ENCODE results near the gene PRSS36. TPM values are rescaled to one million over a fixed set of nuclear protein-coding genes. Genes with fewer than 3 reads are reported as not detected.

Gene PRSS36
- total and polyA plus RNA-seq, 4 donors: 1.4 to 10.5 (median 6.6) TPM

Small RNA genes lying within 50 kb of the gene (small RNA-seq; reads per million reads assigned to genes)
- gene AC009088.4 (ENCODE audit: low replicate concordance) (not detected), gene NDUFA3P6 (ENCODE audit: low replicate concordance) (not detected)

Other genes starting within 250 kb of the PRSS36 start
- 10 to 100 TPM; 15.8 to 23.9 TPM for gene FBXL19, start 226.5 kb downstream of the PRSS36 start, total RNA-seq
- gene FBXL19, start 226.5 kb downstream of the PRSS36 start, polyA plus RNA-seq (ENCODE audit: insufficient read length in 2 of 2): 10 to 100 TPM; 86.4 to 90.1 TPM
- gene ORAI3, start 201.0 kb downstream of the PRSS36 start, total RNA-seq: 10 to 100 TPM; 10.4 to 28.0 TPM
- 10 to 100 TPM; 13.9 to 15.5 TPM for gene ORAI3, start 201.0 kb downstream of the PRSS36 start, polyA plus RNA-seq (ENCODE audit: insufficient read length in 2 of 2)
- 1 to 10 TPM; 2.3 to 5.0 TPM for gene SETD1A, start 192.3 kb downstream of the PRSS36 start, total RNA-seq
- 10 to 100 TPM; 16.7 to 17.4 TPM for gene SETD1A, start 192.3 kb downstream of the PRSS36 start, polyA plus RNA-seq (ENCODE audit: insufficient read length in 2 of 2)
- 10 to 100 TPM in 1 of 2 donors, 1 to 10 TPM in 1; 9.2 to 14.7 TPM for gene HSD3B7, start 164.9 kb downstream of the PRSS36 start, total RNA-seq
- gene HSD3B7, start 164.9 kb downstream of the PRSS36 start, polyA plus RNA-seq (ENCODE audit: insufficient read length in 2 of 2): 1 to 10 TPM; 5.7 to 7.6 TPM
- 10 to 100 TPM; 16.0 to 46.5 TPM for gene STX1B, start 139.4 kb downstream of the PRSS36 start, total RNA-seq
- 100 to 1,000 TPM; 116 to 130 TPM for gene STX1B, start 139.4 kb downstream of the PRSS36 start, polyA plus RNA-seq (ENCODE audit: insufficient read length in 2 of 2)
- 10 to 100 TPM; 28.6 to 45.2 TPM for gene STX4, start 116.5 kb downstream of the PRSS36 start, total RNA-seq
- gene STX4, start 116.5 kb downstream of the PRSS36 start, polyA plus RNA-seq (ENCODE audit: insufficient read length in 2 of 2): 10 to 100 TPM; 84.9 to 91.6 TPM
- 1 to 10 TPM; 4.9 to 5.8 TPM for gene ZNF668, start 75.8 kb downstream of the PRSS36 start, total RNA-seq
- 10 to 100 TPM; 12.6 TPM for gene ZNF668, start 75.8 kb downstream of the PRSS36 start, polyA plus RNA-seq (ENCODE audit: insufficient read length in 2 of 2)
- gene ZNF646, start 75.6 kb downstream of the PRSS36 start, total RNA-seq: 10 to 100 TPM in 1 of 2 donors, 1 to 10 TPM in 1; 5.9 to 14.4 TPM
- gene ZNF646, start 75.6 kb downstream of the PRSS36 start, polyA plus RNA-seq (ENCODE audit: insufficient read length in 2 of 2): 10 to 100 TPM; 11.2 to 11.9 TPM
- 1 to 10 TPM; 2.0 to 9.8 TPM for gene PRSS53, start 61.1 kb downstream of the PRSS36 start, total RNA-seq
- gene PRSS53, start 61.1 kb downstream of the PRSS36 start, polyA plus RNA-seq (ENCODE audit: insufficient read length in 2 of 2): 1 to 10 TPM; 2.5 to 7.1 TPM
- 100 to 1,000 TPM in 1 of 2 donors, 10 to 100 TPM in 1; 60.0 to 111 TPM for gene VKORC1, start 55.3 kb downstream of the PRSS36 start, total RNA-seq
- gene VKORC1, start 55.3 kb downstream of the PRSS36 start, polyA plus RNA-seq (ENCODE audit: insufficient read length in 2 of 2): 100 to 1,000 TPM in 1 of 2 donors, 10 to 100 TPM in 1; 66.5 to 107 TPM
- 10 to 100 TPM; 13.5 to 25.0 TPM for gene BCKDK, start 41.7 kb downstream of the PRSS36 start, total RNA-seq
- 10 to 100 TPM; 49.7 TPM for gene BCKDK, start 41.7 kb downstream of the PRSS36 start, polyA plus RNA-seq (ENCODE audit: insufficient read length in 2 of 2)
- 10 to 100 TPM; 38.1 to 81.9 TPM for gene KAT8, start 32.4 kb downstream of the PRSS36 start, total RNA-seq
- 10 to 100 TPM; 54.7 to 69.7 TPM for gene KAT8, start 32.4 kb downstream of the PRSS36 start, polyA plus RNA-seq (ENCODE audit: insufficient read length in 2 of 2)
- under 1 TPM; 0.10 to 0.94 TPM for gene PRSS8, start 14.3 kb downstream of the PRSS36 start, total RNA-seq
- gene PRSS8, start 14.3 kb downstream of the PRSS36 start, polyA plus RNA-seq (ENCODE audit: insufficient read length in 2 of 2): 1 to 10 TPM in 1 of 2 donors, under 1 TPM in 1; 0.46 to 1.5 TPM
- gene FUS, start 30.1 kb upstream of the PRSS36 start, total RNA-seq: 10 to 100 TPM; 49.9 to 59.2 TPM
- 100 to 1,000 TPM; 554 to 673 TPM for gene FUS, start 30.1 kb upstream of the PRSS36 start, polyA plus RNA-seq (ENCODE audit: insufficient read length in 2 of 2)
- 10 to 100 TPM; 10.6 to 14.3 TPM for gene PYCARD, start 52.7 kb upstream of the PRSS36 start, total RNA-seq
- 1 to 10 TPM; 6.8 to 7.6 TPM for gene PYCARD, start 52.7 kb upstream of the PRSS36 start, polyA plus RNA-seq (ENCODE audit: insufficient read length in 2 of 2)
- gene TRIM72, start 64.1 kb upstream of the PRSS36 start, total RNA-seq: under 1 TPM; 0.22 to 0.50 TPM
- 1 to 10 TPM in 1 of 2 donors, under 1 TPM in 1; 0.90 to 1.1 TPM for gene TRIM72, start 64.1 kb upstream of the PRSS36 start, polyA plus RNA-seq (ENCODE audit: insufficient read length in 2 of 2)
- gene PYDC1, start 67.1 kb upstream of the PRSS36 start, total RNA-seq: 1 to 10 TPM in 1 of 2 donors, not detected in 1; 1.3 TPM
- 1 to 10 TPM in 1 of 2 donors, under 1 TPM in 1; 0.86 to 2.0 TPM for gene PYDC1, start 67.1 kb upstream of the PRSS36 start, polyA plus RNA-seq (ENCODE audit: insufficient read length in 2 of 2)
- 10 to 100 TPM in 1 of 2 donors, 1 to 10 TPM in 1; 5.4 to 10.0 TPM for gene ITGAM, start 109.9 kb upstream of the PRSS36 start, total RNA-seq
- gene ITGAM, start 109.9 kb upstream of the PRSS36 start, polyA plus RNA-seq (ENCODE audit: insufficient read length in 2 of 2): 1 to 10 TPM; 4.2 to 5.6 TPM
- gene ITGAX, start 205.1 kb upstream of the PRSS36 start, total RNA-seq: 1 to 10 TPM; 2.8 to 7.2 TPM
- gene ITGAX, start 205.1 kb upstream of the PRSS36 start, polyA plus RNA-seq (ENCODE audit: insufficient read length in 2 of 2): 1 to 10 TPM; 7.0 to 9.3 TPM
- under 1 TPM in 1 of 2 donors, not detected in 1; 0.06 TPM for gene ITGAD, start 243.3 kb upstream of the PRSS36 start, total RNA-seq
- gene ITGAD, start 243.3 kb upstream of the PRSS36 start, polyA plus RNA-seq (ENCODE audit: insufficient read length in 2 of 2): under 1 TPM in 1 of 2 donors, not detected in 1; 0.50 TPM

All from spinal cord (tissue), 4 donors.